Measurements from ENCODE around the gene AP4E1.

DNA sequence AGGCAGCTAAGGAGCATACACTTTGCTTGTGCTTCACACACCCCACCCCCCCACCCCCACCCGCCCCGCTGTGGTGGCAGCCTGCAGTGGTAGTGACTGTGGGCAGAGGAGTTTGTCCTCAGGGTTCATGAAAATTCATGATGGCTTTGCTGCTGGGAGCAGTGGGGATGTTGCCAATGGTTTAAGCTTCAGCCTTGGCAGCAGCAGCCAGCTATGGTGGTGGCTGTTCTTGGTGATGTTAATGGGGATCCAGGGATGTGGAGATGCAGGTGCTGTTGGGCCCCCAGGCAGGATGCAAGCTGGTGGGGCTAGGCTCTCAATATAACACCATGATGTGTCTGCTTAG is 130.5 kb downstream of the AP4E1 start:
- TF ChIP-seq, protein P1, sequence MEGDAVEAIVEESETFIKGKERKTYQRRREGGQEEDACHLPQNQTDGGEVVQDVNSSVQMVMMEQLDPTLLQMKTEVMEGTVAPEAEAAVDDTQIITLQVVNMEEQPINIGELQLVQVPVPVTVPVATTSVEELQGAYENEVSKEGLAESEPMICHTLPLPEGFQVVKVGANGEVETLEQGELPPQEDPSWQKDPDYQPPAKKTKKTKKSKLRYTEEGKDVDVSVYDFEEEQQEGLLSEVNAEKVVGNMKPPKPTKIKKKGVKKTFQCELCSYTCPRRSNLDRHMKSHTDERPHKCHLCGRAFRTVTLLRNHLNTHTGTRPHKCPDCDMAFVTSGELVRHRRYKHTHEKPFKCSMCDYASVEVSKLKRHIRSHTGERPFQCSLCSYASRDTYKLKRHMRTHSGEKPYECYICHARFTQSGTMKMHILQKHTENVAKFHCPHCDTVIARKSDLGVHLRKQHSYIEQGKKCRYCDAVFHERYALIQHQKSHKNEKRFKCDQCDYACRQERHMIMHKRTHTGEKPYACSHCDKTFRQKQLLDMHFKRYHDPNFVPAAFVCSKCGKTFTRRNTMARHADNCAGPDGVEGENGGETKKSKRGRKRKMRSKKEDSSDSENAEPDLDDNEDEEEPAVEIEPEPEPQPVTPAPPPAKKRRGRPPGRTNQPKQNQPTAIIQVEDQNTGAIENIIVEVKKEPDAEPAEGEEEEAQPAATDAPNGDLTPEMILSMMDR (IDR thresholded peaks at IDR 0.05; ENCODE audit: borderline replicate concordance, extremely low read depth, low read length, poor library complexity, severe bottlenecking), result no peak
- TF ChIP-seq EZH2 (IDR thresholded peaks at IDR 0.05; ENCODE audit: borderline replicate concordance, low read depth, low read length, severe bottlenecking), result no peak

Measured in DND-41 (cell line).